ENCODE measurements around the gene USH2A.
A peak's percentile ranks its signal among the peaks of the same experiment; 100 is the strongest.

USH2A gene

DNA sequence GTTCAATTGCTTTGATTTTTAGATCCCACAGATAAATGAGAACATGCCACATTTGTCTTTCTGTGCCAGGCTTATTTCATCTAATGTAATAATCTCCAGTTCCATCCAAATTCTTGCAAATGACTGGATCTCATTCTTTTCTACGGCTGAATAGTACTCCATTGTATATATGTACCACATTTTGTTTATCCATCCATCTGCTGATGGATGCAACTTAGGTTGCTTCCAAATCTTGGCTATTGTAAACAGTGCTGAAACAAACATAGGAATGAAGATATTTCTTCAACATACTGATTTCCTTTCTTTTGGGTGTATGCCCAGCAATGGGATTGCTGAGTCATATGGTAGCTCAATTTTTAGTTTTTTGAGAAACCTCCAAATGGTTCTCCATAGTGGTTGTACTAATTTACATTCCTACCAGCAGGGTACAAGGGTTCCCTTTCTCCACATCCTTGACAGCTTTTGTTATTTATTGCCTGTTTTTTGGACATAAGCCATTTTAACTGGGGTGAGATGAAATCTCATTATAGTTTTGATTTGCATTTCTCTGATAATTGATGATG lies 511.8 kb downstream of the USH2A start:
- in situ Hi-C loops (cut with MboI; ENCODE audit: low pct_unique_long_range_greater_than_20kb, low sequenced_read_pairs), result no loop called here
- DNase-seq, result no peak

DNA sequence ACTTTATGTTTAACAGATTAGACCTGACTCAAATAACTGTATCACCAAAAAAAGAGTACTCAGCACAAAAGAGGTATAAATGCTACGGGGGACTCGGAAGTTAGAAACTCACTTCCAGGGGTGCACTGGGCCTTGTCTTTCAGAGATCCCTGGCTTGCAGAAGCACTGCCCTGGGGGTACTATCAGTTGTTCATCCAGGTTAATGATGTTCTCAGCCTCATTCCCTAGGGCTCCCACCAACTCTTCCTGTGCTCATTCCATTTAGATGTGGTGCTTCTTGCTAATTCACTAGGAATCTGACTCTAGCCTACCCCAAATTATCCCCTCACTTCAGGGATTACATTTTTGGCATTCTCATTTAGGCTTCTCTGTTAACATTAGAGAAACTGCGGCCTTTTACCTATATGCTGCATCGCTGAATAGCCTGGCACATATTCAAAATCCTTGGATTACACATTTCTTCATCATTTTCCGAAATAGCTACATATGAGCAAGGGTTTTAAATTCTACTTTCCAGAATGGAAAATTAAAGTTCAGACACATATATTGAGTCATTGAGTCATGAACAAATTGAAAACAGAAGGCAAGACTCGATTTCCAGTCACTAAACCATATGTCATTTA lies 517.6 kb downstream of the USH2A start:
- in situ Hi-C loops (cut with MboI; ENCODE audit: low pct_unique_long_range_greater_than_20kb, low sequenced_read_pairs), result no loop called here
- no peak for DNase-seq

DNA sequence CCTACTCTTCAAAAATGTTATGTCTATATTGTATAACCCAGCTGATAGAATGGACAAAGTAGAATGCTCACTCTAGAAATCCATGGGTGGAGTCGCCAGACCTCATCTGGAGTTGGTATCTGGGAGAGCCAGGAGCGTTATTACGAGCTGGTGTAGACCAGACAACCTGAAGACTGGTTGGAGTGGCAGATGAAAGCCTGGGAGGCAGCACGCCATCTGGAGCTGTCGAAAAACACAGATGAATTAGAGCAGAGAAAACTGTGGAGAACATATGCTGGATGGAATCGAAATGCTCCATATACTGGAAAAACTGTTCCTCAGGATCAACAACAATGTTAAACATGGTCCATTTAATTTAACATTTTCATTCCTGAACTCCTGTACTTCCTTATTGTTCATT lies 522.6 kb downstream of the USH2A start:
- in situ Hi-C loops (cut with MboI; ENCODE audit: low pct_unique_long_range_greater_than_20kb, low sequenced_read_pairs), result no loop called here
- no peak for DNase-seq

DNA sequence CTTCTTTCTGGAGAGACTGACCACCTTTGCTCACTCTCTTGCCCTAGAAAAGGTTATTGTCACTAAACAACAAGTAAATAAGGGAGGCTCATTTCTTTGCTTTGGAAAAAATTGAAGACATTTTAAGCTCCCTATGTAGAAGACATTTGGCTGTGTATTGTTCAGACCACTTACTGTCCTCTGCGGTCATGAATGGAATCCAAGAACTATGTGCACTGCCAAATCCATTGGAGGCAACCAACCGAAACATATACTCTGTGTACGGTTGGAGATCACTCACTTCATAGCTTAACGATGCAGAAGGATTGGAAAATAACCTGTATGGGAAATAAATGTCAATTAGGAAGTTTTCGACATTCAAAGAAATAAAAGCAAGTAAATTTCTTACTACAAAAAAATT lies 523.3 kb downstream of the USH2A start:
- DNase-seq, result no peak
- in situ Hi-C loops (cut with MboI; ENCODE audit: low pct_unique_long_range_greater_than_20kb, low sequenced_read_pairs), result no loop called here

DNA sequence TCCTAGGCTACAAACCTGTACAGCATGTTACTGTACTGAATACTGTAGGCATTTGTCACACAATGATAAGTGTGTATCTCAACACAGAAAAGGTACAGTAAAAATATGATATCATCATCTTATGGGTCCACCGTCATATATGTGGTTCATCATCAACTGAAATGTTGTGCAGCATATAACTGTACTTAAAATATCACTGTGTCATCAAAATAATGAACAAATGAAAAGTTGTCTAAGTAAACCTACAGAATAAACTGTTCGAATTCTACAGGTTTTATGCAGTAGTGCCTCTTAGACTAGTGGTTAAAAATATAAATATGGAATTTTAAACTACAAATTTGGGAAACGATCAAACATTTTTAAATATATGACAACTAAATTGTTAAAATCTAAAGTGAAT lies 527.4 kb downstream of the USH2A start:
- no peak for DNase-seq
- in situ Hi-C loops (cut with MboI; ENCODE audit: low pct_unique_long_range_greater_than_20kb, low sequenced_read_pairs), result no loop called here

DNA sequence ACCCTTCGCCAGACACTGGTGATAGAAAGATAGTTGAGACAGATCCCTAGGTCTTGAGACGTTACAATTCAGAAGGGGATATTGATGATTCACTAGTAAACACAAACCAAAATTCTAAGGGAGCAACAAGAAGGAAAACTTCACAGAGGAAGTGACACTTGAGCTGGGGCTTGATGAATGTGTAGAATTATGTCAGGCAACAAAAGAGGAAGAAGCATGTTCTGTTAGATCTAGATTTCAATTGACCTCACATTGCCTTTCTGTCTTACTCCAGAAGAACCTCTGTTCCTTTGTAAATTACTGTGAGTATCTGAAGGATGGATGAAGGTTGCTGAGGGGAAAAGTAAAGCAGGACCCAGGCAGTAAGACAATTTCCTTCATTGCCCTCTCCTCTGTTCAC lies 528.0 kb downstream of the USH2A start:
- in situ Hi-C loops (cut with MboI; ENCODE audit: low pct_unique_long_range_greater_than_20kb, low sequenced_read_pairs), result no loop called here
- DNase-seq, result peak; percentile 52

DNA sequence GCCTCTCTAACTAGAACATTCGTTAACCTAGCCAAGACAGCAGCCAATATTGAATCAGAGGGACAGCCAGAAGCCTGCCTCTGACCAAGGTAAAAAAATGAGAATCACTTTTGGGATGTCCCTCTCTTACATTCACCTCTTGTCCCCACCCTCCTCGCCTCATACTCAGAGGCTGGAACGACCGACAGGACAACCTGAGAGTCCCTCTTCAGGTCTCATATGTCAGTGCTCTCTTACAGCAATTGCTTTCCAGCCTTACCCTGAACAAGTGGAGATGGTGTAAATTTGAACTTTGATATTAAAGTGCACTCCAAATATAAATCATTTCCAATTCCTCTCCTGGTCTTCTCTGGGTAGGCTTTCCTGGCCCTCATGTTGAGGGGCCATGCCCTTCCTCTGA lies 528.6 kb downstream of the USH2A start:
- DNase-seq, result no peak
- in situ Hi-C loops (cut with MboI; ENCODE audit: low pct_unique_long_range_greater_than_20kb, low sequenced_read_pairs), result no loop called here

DNA sequence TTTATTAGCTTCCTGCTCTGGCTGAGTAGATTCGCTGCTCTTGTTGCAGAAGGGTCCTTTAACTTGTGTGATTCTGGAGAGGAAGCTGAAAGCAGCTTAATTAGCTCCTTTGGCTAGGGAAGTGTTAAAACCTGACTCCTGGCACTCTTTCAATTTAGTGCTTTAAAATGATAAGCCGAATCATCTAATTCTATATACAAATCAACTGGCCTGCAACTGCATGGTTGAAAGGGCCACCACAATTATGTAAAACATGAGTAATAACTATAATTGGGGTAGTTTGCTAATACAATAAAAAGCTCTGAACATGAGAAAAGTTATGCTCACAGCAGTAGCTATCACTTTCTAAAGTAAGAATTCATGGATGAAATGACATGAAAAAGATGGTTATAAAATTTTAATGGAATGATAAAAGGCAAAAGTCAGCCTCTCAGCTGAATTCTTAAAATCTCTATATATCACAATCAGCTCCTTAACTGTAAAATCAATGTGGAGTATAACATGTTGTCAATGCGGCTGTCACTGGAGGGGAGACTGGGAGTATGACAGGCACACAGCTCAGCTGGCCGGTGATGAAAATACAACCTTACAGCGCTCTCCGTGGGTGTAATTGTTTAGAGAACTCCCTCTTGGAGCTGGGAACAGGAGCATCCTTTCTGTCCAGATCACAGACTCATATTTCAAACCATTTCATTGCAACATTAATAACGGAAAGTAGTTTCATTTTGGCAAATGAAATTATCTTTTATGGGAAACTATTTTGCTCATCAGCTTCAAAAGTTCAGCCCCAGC lies 531.8 kb downstream of the USH2A start:
- in situ Hi-C loops (cut with MboI; ENCODE audit: low pct_unique_long_range_greater_than_20kb, low sequenced_read_pairs), result no loop called here
- no peak for DNase-seq

DNA sequence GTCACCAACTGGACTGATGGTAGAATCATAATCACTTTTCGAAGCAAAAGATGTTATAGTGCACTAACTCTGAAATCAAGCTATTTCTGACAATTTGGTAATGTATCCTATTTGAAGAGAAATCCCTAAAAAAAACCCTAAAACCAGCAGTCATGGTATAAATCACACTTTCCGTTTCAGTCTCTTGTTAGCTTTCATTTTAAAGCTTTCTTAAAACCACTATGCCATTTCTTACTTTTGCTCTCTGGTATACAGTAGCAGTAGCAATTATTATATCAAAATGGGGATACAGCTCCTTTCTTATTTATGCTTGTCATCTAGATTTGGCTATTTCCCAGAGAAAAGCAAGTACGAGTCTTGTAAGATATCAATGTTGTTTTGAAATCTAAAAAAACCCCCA lies 532.8 kb downstream of the USH2A start:
- no peak for DNase-seq
- in situ Hi-C loops (cut with MboI; ENCODE audit: low pct_unique_long_range_greater_than_20kb, low sequenced_read_pairs), result no loop called here

DNA sequence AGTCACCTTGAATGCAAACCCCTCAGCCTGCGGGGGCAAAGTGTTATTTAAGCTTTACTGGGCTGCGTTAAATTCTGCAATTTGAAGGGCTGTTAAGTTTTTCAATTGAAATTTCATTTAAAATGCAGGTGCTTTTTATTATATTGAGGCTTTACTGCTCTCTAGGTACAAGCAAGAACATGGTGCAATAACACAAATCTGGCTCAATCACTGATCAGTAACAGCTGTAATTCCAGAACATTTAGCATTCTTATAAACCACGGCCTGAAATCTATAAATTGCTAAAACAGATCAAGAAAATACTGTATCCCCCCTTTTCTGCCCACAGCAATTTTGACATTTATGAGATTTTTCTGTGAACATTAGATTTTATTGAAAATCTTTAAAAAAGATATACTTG lies 533.4 kb downstream of the USH2A start:
- in situ Hi-C loops (cut with MboI; ENCODE audit: low pct_unique_long_range_greater_than_20kb, low sequenced_read_pairs), result no loop called here

DNA sequence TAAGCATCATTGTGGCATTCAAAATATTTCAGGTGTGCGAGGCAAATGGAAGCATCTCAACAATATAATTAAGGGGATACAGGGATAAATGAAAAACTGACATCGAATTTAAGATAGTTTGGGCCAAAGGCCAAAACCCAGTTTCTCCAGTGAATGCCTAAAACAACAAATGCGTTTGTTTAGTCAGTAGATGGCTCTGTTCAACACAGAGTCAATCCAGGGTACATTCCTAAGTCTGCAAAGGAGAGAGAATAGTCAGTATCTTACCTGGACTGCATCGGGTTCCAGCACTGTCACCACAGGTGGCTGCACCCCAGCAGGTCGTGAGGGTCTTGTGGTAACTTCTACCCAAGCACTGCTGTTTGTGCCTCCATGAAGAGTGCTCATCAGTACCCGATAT lies 535.1 kb downstream of the USH2A start:
- DNase-seq, result no peak
- in situ Hi-C loops (cut with MboI; ENCODE audit: low pct_unique_long_range_greater_than_20kb, low sequenced_read_pairs), result no loop called here

More for the DNA sequence above, 533.4 kb downstream of the USH2A start:
- DNase-seq, result no peak

DNA sequence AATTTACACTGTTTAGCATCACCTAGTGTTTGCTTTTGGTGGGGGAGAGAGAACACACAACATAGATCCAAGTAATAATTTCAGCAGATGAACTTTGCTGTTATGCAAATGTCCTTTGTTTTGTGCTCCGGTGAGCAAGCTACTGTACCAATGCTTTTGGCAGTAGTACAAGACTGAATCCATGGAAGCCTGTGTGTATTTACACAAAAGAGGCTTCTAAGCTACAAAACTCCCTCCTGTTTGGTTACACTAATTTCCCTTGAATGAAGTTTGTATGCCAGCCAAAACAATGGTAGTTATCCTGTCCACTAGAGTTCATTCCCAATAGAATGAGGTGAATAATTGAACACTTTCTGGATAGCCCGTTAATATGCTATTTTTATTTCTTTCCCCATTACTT lies 535.6 kb downstream of the USH2A start:
- DNase-seq, result no peak
- in situ Hi-C loops (cut with MboI; ENCODE audit: low pct_unique_long_range_greater_than_20kb, low sequenced_read_pairs), result no loop called here

DNA sequence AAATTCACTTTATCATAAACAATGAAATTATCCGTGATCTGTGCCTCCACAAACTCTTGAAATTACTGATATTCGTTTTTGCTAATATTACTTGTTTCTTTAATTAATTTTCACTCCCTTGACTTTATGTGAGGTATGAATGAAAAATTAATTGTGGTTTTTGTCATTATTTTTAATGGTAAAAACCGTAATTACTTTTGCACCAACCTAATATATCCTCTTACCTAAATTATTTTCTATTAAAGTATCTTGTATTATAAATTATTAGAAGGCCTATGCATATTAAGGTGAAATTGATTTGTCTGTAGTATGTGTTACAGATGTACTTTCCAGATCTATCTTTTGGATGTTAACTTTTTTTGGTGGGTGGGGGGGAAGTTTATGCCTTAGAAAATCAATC lies 540.2 kb downstream of the USH2A start:
- no peak for DNase-seq
- in situ Hi-C loops (cut with MboI; ENCODE audit: low pct_unique_long_range_greater_than_20kb, low sequenced_read_pairs), result no loop called here

DNA sequence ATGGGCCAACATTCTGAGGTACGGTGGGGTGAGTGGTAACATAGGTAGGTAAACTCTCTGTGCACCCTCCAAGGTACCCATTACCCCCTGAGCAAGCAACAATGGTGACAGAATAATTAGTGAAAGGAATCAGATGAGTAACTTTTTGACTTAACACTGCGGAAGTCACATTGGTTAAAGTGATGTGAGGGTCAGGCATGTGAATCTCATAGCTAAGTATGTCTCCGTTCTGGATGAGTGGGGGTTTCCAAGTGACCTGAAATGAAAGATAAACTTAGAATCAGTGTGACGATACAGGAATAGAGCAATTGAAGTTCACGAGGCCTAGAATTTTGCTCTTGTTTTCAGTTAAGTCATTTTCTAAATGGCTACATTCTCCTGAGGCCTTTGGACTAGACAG lies 544.4 kb downstream of the USH2A start:
- DNase-seq, result no peak
- in situ Hi-C loops (cut with MboI; ENCODE audit: low pct_unique_long_range_greater_than_20kb, low sequenced_read_pairs), result no loop called here

DNA sequence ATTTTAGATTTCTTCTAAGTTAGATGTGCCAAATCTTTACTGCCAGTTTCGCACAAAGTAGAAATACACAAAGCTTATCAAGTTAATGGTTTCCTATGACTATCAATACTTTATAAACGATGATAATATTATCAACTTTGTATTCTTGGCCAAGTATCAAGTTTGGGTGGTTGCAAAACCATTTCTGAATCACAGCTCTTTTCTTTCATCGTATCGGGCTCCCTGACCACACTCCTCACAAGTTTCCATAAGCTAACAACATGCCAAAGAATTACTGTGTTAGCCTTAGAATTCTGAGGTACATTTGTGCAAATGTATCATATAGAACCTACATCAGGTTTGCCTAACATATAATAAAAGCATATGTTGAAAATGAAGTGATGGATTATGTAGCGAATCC lies 545.1 kb downstream of the USH2A start:
- in situ Hi-C loops (cut with MboI; ENCODE audit: low pct_unique_long_range_greater_than_20kb, low sequenced_read_pairs), result no loop called here

DNA sequence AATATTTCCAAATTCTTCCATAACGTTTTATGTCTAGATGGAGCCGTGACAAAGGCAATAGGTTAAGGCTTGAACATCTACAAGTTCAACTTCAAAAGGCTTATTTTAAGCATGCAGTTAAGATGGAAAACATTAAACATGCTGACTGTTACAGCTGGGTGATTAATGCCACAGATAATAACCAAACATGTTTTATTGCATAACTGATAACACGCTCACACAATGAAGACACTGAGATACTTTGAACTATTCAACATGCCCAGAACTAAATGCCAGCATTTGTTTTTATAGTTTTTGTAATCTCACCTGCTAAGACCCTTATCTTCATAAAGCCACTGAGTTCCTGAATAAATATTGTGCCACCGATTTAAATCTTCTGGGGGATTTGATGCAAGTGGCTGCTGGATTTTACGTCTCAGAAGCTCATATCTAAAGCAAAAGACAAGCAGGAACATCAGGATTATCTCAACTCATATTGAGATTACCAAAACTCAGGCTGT lies 545.7 kb downstream of the USH2A start:
- in situ Hi-C loops (cut with MboI; ENCODE audit: low pct_unique_long_range_greater_than_20kb, low sequenced_read_pairs), result no loop called here
- no peak for DNase-seq

More for the DNA sequence above, 545.1 kb downstream of the USH2A start:
- DNase-seq, result no peak

DNA sequence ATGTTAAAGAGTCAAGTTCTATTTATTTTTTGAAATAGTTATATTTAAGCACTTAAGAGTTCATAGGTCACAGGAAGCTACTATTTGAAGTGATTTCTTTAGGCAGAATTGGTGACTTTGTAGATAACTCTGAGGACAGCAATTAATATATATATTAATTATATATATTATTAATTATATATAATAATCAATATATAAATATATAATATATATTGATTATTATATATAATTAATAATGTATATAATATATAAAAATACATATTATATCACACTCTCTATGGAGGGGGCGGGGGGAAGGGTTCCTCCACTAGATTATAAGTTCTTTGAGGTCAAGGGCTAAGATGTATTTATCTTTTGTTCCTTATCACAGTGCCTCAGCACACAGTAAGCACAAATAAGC lies 547.5 kb downstream of the USH2A start:
- in situ Hi-C loops (cut with MboI; ENCODE audit: low pct_unique_long_range_greater_than_20kb, low sequenced_read_pairs), result no loop called here
- DNase-seq, result no peak

DNA sequence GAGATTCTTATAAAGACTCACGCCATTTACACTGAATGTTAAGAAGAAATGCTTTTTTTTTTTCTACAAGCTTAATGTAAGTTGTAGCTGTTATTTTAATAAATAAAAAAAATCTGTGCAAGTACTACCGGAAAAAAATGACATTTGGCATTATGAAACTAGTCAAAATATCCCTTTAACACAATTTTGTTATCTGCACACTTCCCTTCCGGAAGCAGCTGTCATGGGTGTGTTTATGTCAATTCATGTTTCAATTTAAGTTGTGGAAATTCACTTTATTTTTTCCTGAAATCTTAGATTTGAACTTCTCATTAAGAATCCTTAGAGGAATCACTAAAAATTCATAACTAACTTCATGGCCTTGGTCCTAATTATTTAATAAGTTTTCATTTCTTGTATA lies 548.0 kb downstream of the USH2A start:
- in situ Hi-C loops (cut with MboI; ENCODE audit: low pct_unique_long_range_greater_than_20kb, low sequenced_read_pairs), result no loop called here

DNA sequence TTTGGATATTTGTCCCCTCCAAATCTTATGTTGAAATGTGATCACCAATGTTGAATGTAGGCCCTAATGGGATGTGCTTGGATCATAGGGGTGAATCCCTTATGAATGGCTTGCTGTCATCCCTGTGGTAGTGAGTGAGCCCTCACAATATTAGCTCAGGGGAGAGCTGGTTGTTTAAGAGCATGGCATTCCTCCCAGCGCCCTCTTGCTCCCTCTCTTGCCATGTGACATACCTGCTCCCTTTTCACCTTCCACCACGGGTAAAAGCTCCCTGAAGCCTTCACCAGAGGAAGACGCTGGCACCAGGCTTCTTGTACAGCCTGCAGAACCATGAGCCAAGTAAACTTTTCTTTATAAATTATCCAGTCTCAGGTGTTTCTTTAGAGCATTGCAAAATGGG lies 550.6 kb downstream of the USH2A start:
- no peak for DNase-seq

More for the DNA sequence above, 548.0 kb downstream of the USH2A start:
- peak; percentile 5 for DNase-seq

DNA sequence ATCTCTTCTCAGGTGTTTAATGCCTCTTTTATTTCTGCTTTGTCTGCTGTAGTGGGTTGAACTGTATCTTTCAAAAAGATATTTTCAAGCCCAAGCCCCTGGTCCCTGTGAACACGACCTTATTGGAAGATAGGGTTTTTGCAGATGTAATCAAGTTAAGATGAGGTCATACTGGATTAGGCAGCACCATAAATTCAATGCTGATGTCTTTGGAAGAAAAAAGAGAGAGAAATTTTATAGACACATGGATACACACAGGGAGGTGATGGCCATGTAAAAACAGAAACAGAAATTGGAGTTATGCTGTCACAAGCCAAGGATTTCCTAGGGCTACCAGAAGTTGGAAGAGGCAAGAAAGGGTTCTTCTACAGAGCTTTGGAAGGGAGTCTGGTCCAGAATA lies 554.7 kb downstream of the USH2A start:
- no peak for DNase-seq
- in situ Hi-C loops (cut with MboI; ENCODE audit: low pct_unique_long_range_greater_than_20kb, low sequenced_read_pairs), result no loop called here

More for the DNA sequence above, 550.6 kb downstream of the USH2A start:
- in situ Hi-C loops (cut with MboI; ENCODE audit: low pct_unique_long_range_greater_than_20kb, low sequenced_read_pairs), result no loop called here

All from KBM-7 (cell line).